Neural cell (in vitro differentiated cells): ENCODE results near the gene LDB2. TPM values are rescaled to one million over a fixed set of nuclear protein-coding genes. Genes with fewer than 3 reads are reported as not detected.

Source experiments
- H2AFZ ChIP-seq: fragments of 200-600, 300-800 bp; sonication (generic), shearing (Covaris generic); 2 replicates; pipeline ENCODE4 v1.6.0; 2014; ENCODE audit warnings: low read depth, mild to moderate bottlenecking, antibody characterized with exemption, low read length, moderate library complexity
- H3F3A ChIP-seq: fragments of 200-600 bp; shearing (Covaris generic); 2 replicates; pipeline ENCODE4 v1.6.1; 2016; ENCODE audit warnings: mild to moderate bottlenecking, moderate library complexity, mixed read lengths, antibody characterized with exemption, low read length; ENCODE audit not compliant: insufficient read depth, poor library complexity, severe bottlenecking
- H3K27ac ChIP-seq: fragments of 200-600, 300-800 bp; sonication (generic), shearing (Covaris generic); 2 replicates; pipeline ENCODE4 v1.5.1; 2014; ENCODE audit warnings: mild to moderate bottlenecking, low read length, moderate library complexity
- H3K27me3 ChIP-seq: fragments of 300-800, 200-600 bp; sonication (generic), shearing (Covaris generic); 2 replicates; pipeline ENCODE4 v1.6.0; 2014; ENCODE audit warnings: mild to moderate bottlenecking, low read depth, low read length, moderate library complexity; ENCODE audit not compliant: insufficient read depth
- H3K36me3 ChIP-seq: fragments of 300-800, 200-600 bp; sonication (generic), shearing (Covaris generic); 2 replicates; pipeline ENCODE4 v1.5.1; 2014; ENCODE audit warnings: mild to moderate bottlenecking, antibody characterized with exemption, low read length, moderate library complexity; ENCODE audit not compliant: insufficient read depth
- H3K4me2 ChIP-seq: fragments of 300-800, 200-600 bp; sonication (generic), shearing (Covaris generic); 2 replicates; pipeline ENCODE4 v1.6.0; 2014; ENCODE audit warnings: mild to moderate bottlenecking, low read length
- H3K4me3 ChIP-seq: fragments of 300-800, 200-600 bp; sonication (generic), shearing (Covaris generic); 2 replicates; pipeline ENCODE4 v1.5.1; 2014; ENCODE audit warnings: mild to moderate bottlenecking, low read length, moderate library complexity
- H3K79me2 ChIP-seq: fragments of 200-600 bp; shearing (Covaris generic); replicated peaks from 2 replicates; pipeline ENCODE4 v1.6.0; 2014; ENCODE audit warnings: mild to moderate bottlenecking, low read length, moderate library complexity; ENCODE audit not compliant: insufficient read depth
- H3K9ac ChIP-seq: fragments of 300-800, 200-600 bp; sonication (generic), shearing (Covaris generic); 2 replicates; pipeline ENCODE4 v1.6.1; 2016; ENCODE audit warnings: mild to moderate bottlenecking, low read length, mixed read lengths
- H3K9me2 ChIP-seq: fragments of 200-600 bp; shearing (Covaris generic); 2 replicates; pipeline ENCODE4 v1.6.1; 2016; ENCODE audit warnings: mild to moderate bottlenecking, low read length, mixed read lengths; ENCODE audit not compliant: insufficient read depth
- H3K9me3 ChIP-seq: fragments of 200-600, 300-800 bp; sonication (generic), shearing (Covaris generic); 2 replicates; pipeline ENCODE4 v1.6.1; 2016; ENCODE audit warnings: mild to moderate bottlenecking, mixed run types, low read length, moderate library complexity, mixed read lengths
- H4K20me1 ChIP-seq: fragments of 200-600 bp; shearing (Covaris generic); 2 replicates; pipeline ENCODE4 v1.6.1; 2016; ENCODE audit warnings: mild to moderate bottlenecking, mixed run types; ENCODE audit not compliant: insufficient read depth
- CTCF ChIP-seq: fragments of 450-650 bp; IDR thresholded peaks from 2 replicates; pipeline ENCODE4 v1.5.1; 2014; ENCODE audit warnings: antibody characterized with exemption, mild to moderate bottlenecking, moderate library complexity; ENCODE audit not compliant: poor library complexity, severe bottlenecking
- EP300 ChIP-seq: fragments of 450-650 bp; conservative IDR thresholded peaks from 2 replicates; pipeline ENCODE4 v1.6.1; 2014; ENCODE audit warnings: antibody characterized with exemption, mild to moderate bottlenecking, moderate library complexity; ENCODE audit not compliant: poor library complexity, severe bottlenecking
- EZH2 ChIP-seq: fragments of 200-600, 300-800 bp; shearing (Covaris generic), sonication (generic); IDR thresholded peaks from 2 replicates; pipeline ENCODE4 v1.6.1; 2014; ENCODE audit warnings: antibody characterized with exemption, low read length, borderline replicate concordance, mild to moderate bottlenecking; ENCODE audit not compliant: insufficient read depth, poor library complexity, severe bottlenecking
- MXI1 ChIP-seq: fragments of 450-650 bp; conservative IDR thresholded peaks from 2 replicates; pipeline ENCODE4 v1.6.1; 2014; ENCODE audit warnings: antibody characterized with exemption, mild to moderate bottlenecking; ENCODE audit not compliant: poor library complexity, severe bottlenecking
- POLR2AphosphoS5 ChIP-seq: IDR thresholded peaks from 2 replicates; pipeline ENCODE4 v1.6.1; 2012
- RAD21 ChIP-seq: fragments of 450-650 bp; conservative IDR thresholded peaks from 2 replicates; pipeline ENCODE4 v1.6.1; 2014; ENCODE audit warnings: antibody characterized with exemption, mild to moderate bottlenecking, moderate library complexity
- REST ChIP-seq: IDR thresholded peaks from 2 replicates; pipeline ENCODE4 v1.6.1; 2012; ENCODE audit warnings: borderline replicate concordance
- SMC3 ChIP-seq: fragments of 450-650 bp; conservative IDR thresholded peaks from 2 replicates; pipeline ENCODE4 v1.6.1; 2014; ENCODE audit warnings: antibody characterized with exemption, mild to moderate bottlenecking, moderate library complexity; ENCODE audit not compliant: poor library complexity
- TAF1 ChIP-seq: IDR thresholded peaks from 2 replicates; pipeline ENCODE4 v1.6.1; 2012; ENCODE audit warnings: low read depth
- polyA plus RNA-seq: library from polyadenylated mRNA; depleted of rRNA; stranded (reverse); fragments of >200 nt; gene quantifications from 2 replicates; pipeline ENCODE4 v1.2.3, GENCODE V29; 2014

The LDB2 gene
- polyA plus RNA-seq, 1 donor from 2014 or later, result 58.9 TPM

DNA sequence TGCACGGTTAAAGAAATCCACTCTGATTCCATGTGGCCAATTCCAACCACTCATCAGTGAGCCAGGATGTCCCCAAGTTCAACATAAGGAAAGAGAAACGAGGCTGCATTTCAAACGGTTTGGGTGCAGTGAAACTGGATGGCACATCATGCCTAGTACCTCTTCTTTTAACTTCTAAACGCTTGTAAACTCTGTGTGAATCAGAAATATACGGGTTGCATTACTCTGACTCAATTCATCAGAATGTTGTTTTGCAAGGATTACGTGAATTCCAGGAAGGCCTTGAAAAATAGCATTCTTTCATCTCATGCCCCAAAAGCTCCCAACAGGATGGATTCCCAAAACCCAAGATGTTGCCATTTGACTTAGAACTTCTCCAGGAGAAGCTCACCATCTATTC, 270.4 kb downstream of the LDB2 start:
- no peak overlapping the region for H3K9ac ChIP-seq
- H3K9me3 ChIP-seq, result no peaks in the 10 kb centered on the region
- no peaks in the 10 kb centered on the region for H3F3A ChIP-seq
- H3K4me3 ChIP-seq, result no peak overlapping the region
- H3K27ac ChIP-seq, result no peak overlapping the region
- TF ChIP-seq CTCF (no peak), EZH2 (no peak), SMC3 (no peak), RAD21 (no peak), POLR2AphosphoS5 (no peak), REST (no peak), TAF1 (no peak), EP300 (no peak), MXI1 (no peak)
- no peak overlapping the region for H3K4me2 ChIP-seq
- H4K20me1 ChIP-seq, result no peaks in the 10 kb centered on the region
- H3K9me2 ChIP-seq, result no peaks in the 10 kb centered on the region
- H3K79me2 ChIP-seq, result no peaks in the 10 kb centered on the region
- no peaks in the 10 kb centered on the region for H3K36me3 ChIP-seq
- H2AFZ ChIP-seq, result no peak overlapping the region
- no peaks in the 10 kb centered on the region for H3K27me3 ChIP-seq

DNA sequence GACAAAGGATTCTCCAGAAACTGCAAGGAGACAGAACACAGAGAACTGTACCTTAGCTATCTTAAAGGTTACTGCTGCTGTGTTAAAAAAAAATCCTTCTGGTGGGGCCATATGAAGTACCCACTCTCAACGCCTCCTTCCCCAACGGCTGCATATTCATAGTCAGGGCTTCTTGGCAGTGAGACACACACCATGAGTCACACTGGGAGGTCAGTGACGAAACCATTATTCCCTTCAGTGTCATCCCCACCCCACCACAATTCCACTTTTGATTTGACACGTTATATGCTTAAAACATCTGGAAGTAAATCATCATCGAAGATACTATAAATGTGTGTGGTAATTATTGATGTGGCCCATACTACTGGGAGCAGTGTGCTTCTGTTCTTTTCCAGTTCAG, 271.5 kb downstream of the LDB2 start:
- H4K20me1 ChIP-seq, result no peaks in the 10 kb centered on the region
- no peak overlapping the region for H3K4me3 ChIP-seq
- H3K4me2 ChIP-seq, result no peak overlapping the region
- H3K27me3 ChIP-seq, result no peaks in the 10 kb centered on the region
- no peaks in the 10 kb centered on the region for H3K9me3 ChIP-seq
- no peaks in the 10 kb centered on the region for H3K36me3 ChIP-seq
- TF ChIP-seq EZH2 (no peak), MXI1 (no peak), EP300 (no peak)
- no peak overlapping the region for H3K27ac ChIP-seq
- no peak overlapping the region for H3K9ac ChIP-seq
- no peaks in the 10 kb centered on the region for H3F3A ChIP-seq
- no peaks in the 10 kb centered on the region for H3K9me2 ChIP-seq
- H2AFZ ChIP-seq, result no peak overlapping the region
- H3K79me2 ChIP-seq, result no peaks in the 10 kb centered on the region

- no peaks in the 10 kb centered on the region for H3K36me3 ChIP-seq
- no peaks in the 10 kb centered on the region for H3K79me2 ChIP-seq
- H3K27me3 ChIP-seq, result no peaks in the 10 kb centered on the region
- no peaks in the 10 kb centered on the region for H3K9me3 ChIP-seq
- H3K9ac ChIP-seq, result no peak overlapping the region
- H2AFZ ChIP-seq, result no peak overlapping the region
- TF ChIP-seq MXI1 (no peak), EZH2 (no peak), RAD21 (no peak), REST (no peak), CTCF (no peak), POLR2AphosphoS5 (no peak), TAF1 (no peak), SMC3 (no peak)
- H3K4me2 ChIP-seq, result no peak overlapping the region
- no peak overlapping the region for H3K4me3 ChIP-seq
- no peaks in the 10 kb centered on the region for H3K9me2 ChIP-seq
- no peaks in the 10 kb centered on the region for H4K20me1 ChIP-seq
- no peak overlapping the region for H3K27ac ChIP-seq
- no peaks in the 10 kb centered on the region for H3F3A ChIP-seq
Observed at GRCh38 chr4:16622826-16623225, 275.6 kb downstream of the LDB2 start.
